IMR-90 (cell line): ENCODE data around the gene SPECC1L. TPM values are rescaled to one million over a fixed set of nuclear protein-coding genes. Genes with fewer than 3 reads are reported as not detected.

ENCODE experiments used
- ATAC-seq: fragments of 200-7000 bp; cut with Tn5 transposase; 2 replicates; pipeline ENCODE4 v1.9.1; 2020; ENCODE audit warnings: low read depth, mild to moderate bottlenecking, moderate library complexity
- BruUV-seq: library from RNA; stranded (reverse); fragments of 400-500 nt; replicated peaks from 2 replicates; lab custom pipeline; 2021; lab: Mats Ljungman, UMichigan
- CTCF ChIA-PET: fragments of 300-600 bp; formaldehyde crosslinking; extraction: SDS; loops from one replicate; lab custom pipeline; 2021; ENCODE audit warnings: antibody characterized with exemption; lab: Yijun Ruan, JAX
- POLR2A ChIA-PET: fragments of 300-600 bp; sonication (Branson Sonifier 250); formaldehyde crosslinking; loops from one replicate; lab custom pipeline; 2022; ENCODE audit warnings: antibody characterized with exemption; ENCODE audit not compliant: unreplicated experiment; lab: Charles Lee
- DNase-seq: peaks from one replicate; pipeline ENCODE4 v3.0.0; 2013
- H2AFZ ChIP-seq: replicated peaks from 2 replicates; pipeline ENCODE3; 2013; ENCODE audit warnings: low read length, mild to moderate bottlenecking; ENCODE audit not compliant: poor library complexity
- H2AK5ac ChIP-seq: 2 replicates; pipeline ENCODE4 v1.6.1; 2013; ENCODE audit warnings: low read depth, low read length, inconsistent platforms
- H2AK9ac ChIP-seq: replicated peaks from 2 replicates; pipeline ENCODE3; 2013; ENCODE audit warnings: mild to moderate bottlenecking, low read depth, low read length, moderate library complexity; ENCODE audit not compliant: poor library complexity
- H2BK120ac ChIP-seq: 2 replicates; pipeline ENCODE4 v1.6.1; 2013; ENCODE audit warnings: low read depth, low read length, inconsistent platforms
- H2BK15ac ChIP-seq: 3 replicates; pipeline ENCODE4 v1.6.1; 2013; ENCODE audit warnings: low read depth, low read length, inconsistent platforms
- H2BK20ac ChIP-seq: 2 replicates; pipeline ENCODE4 v1.6.1; 2013; ENCODE audit warnings: low read depth, mild to moderate bottlenecking, inconsistent platforms, low read length, moderate library complexity
- H2BK5ac ChIP-seq: 2 replicates; pipeline ENCODE4 v1.6.1; 2013; ENCODE audit warnings: mild to moderate bottlenecking, low read depth, low read length, inconsistent platforms; ENCODE audit not compliant: poor library complexity, severe bottlenecking
- H3K14ac ChIP-seq: replicated peaks from 2 replicates; pipeline ENCODE4 v1.6.1; 2013; ENCODE audit warnings: low read depth, low read length, inconsistent platforms
- H3K18ac ChIP-seq: 2 replicates; pipeline ENCODE4 v1.6.1; 2013; ENCODE audit warnings: low read depth, low read length, control low read depth
- H3K23ac ChIP-seq: 2 replicates; pipeline ENCODE4 v1.6.1; 2013; ENCODE audit warnings: low read depth, low read length, inconsistent platforms
- H3K27ac ChIP-seq: 2 replicates; pipeline ENCODE4 v1.5.1; 2013; ENCODE audit warnings: mild to moderate bottlenecking, control low read depth, low read length; ENCODE audit not compliant: insufficient read depth
- H3K27me3 ChIP-seq: 2 replicates; pipeline ENCODE4 v1.6.1; 2013; ENCODE audit warnings: low read length; ENCODE audit not compliant: control insufficient read depth, insufficient read depth
- H3K36me3 ChIP-seq: 2 replicates; pipeline ENCODE4 v1.6.1; 2013; ENCODE audit warnings: low read length, mixed read lengths; ENCODE audit not compliant: control insufficient read depth, insufficient read depth
- H3K4ac ChIP-seq: 2 replicates; pipeline ENCODE4 v1.6.1; 2013; ENCODE audit warnings: low read depth, low read length, inconsistent platforms
- H3K4me1 ChIP-seq: 2 replicates; pipeline ENCODE4 v1.6.1; 2013; ENCODE audit warnings: low read length, mixed read lengths; ENCODE audit not compliant: control insufficient read depth, insufficient read depth
- H3K4me2 ChIP-seq: 2 replicates; pipeline ENCODE4 v1.6.1; 2013; ENCODE audit warnings: low read depth, mild to moderate bottlenecking, control low read depth, low read length, moderate library complexity
- H3K4me3 ChIP-seq: 2 replicates; pipeline ENCODE4 v1.5.1; 2013; ENCODE audit warnings: low read depth, mild to moderate bottlenecking, control low read depth, low read length, moderate library complexity; ENCODE audit not compliant: insufficient read depth
- H3K56ac ChIP-seq: 2 replicates; pipeline ENCODE4 v1.6.1; 2013; ENCODE audit warnings: low read length, inconsistent platforms; ENCODE audit not compliant: insufficient read depth; ENCODE audit errors: extremely low read depth
- H3K79me1 ChIP-seq, 2 experiments: 2 replicates each; pipeline ENCODE4 v1.6.1; 2013; ENCODE audit warnings: low read length in 2 of 2, inconsistent platforms in 1 of 2, low read depth in 1 of 2
- H3K9ac ChIP-seq: 2 replicates; pipeline ENCODE4 v1.6.1; 2013; ENCODE audit warnings: low read depth, low read length, control low read depth
- H3K9me1 ChIP-seq: 2 replicates; pipeline ENCODE4 v1.6.1; 2013; ENCODE audit warnings: low read length, inconsistent platforms; ENCODE audit not compliant: insufficient read depth
- H3K9me3 ChIP-seq: 2 replicates; pipeline ENCODE4 v1.6.1; 2013; ENCODE audit warnings: low read length; ENCODE audit not compliant: control insufficient read depth, insufficient read depth
- H4K20me1 ChIP-seq: 2 replicates; pipeline ENCODE4 v1.6.1; 2013; ENCODE audit warnings: low read length, inconsistent platforms; ENCODE audit not compliant: insufficient read depth
- H4K5ac ChIP-seq: 2 replicates; pipeline ENCODE4 v1.6.1; 2013; ENCODE audit warnings: mild to moderate bottlenecking, low read depth, low read length, control low read depth
- H4K8ac ChIP-seq, 2 experiments: 2 replicates each; pipeline ENCODE4 v1.6.1; 2013; ENCODE audit warnings: low read depth in 2 of 2, low read length in 2 of 2, control low read depth in 1 of 2, inconsistent platforms in 1 of 2
- H4K91ac ChIP-seq: 2 replicates; pipeline ENCODE4 v1.6.1; 2013; ENCODE audit warnings: low read depth, low read length, inconsistent platforms; ENCODE audit not compliant: insufficient read depth
- CEBPB ChIP-seq: IDR thresholded peaks from 2 replicates; pipeline ENCODE4 v1.6.1; 2012; ENCODE audit warnings: low read depth, low read length, improper control_type of control experiment
- MXI1 ChIP-seq: IDR thresholded peaks from 2 replicates; pipeline ENCODE4 v1.6.1; 2012; ENCODE audit warnings: low read depth, mild to moderate bottlenecking, low read length, moderate library complexity, borderline replicate concordance
- RCOR1 ChIP-seq: IDR thresholded peaks from 2 replicates; pipeline ENCODE4 v1.6.1; 2012; ENCODE audit warnings: mild to moderate bottlenecking, low read length, improper control_type of control experiment; ENCODE audit not compliant: insufficient replicate concordance
- WGBS, 2 experiments: methylation state at CpG; one replicate each; pipeline versions ENCODE4 v1.1.5 to v1.1.7; 2013; ENCODE audit warnings: missing lambda C conversion rate in 2 of 2; ENCODE audit not compliant: insufficient read length in 1 of 2; ENCODE audit errors: extremely low coverage in 2 of 2; 5-methylcytosine and 5-hydroxymethylcytosine counted together
- dilution Hi-C: fragments of 300-500 bp; cut with HindIII; formaldehyde crosslinking; loops from one replicate; pipeline ENCODE4 v1.14.3; 2018; ENCODE audit warnings: low sequenced_read_pairs; ENCODE audit not compliant: unreplicated experiment
- in situ Hi-C: fragments of 300-500 bp; cut with MboI; formaldehyde crosslinking; loops from 3 replicates; pipeline ENCODE4 v1.14.3; 2019; ENCODE audit warnings: low sequenced_read_pairs, inconsistent platforms, mixed read lengths
- intact Hi-C: fragments of 100-400 bp; cut with micrococcal nuclease; formaldehyde crosslinking; loops from 2 replicates; pipeline ENCODE4 v1.10.0; 2022
- polyA plus RNA-seq, 3 experiments: library from polyadenylated mRNA; depleted of rRNA; stranded (reverse); fragments of >200 nt; gene quantifications; 2 replicates each; pipeline ENCODE4 v1.2.3, GENCODE V29; 2012; ENCODE audit warnings: low replicate concordance in 1 of 3
- total RNA-seq: library from RNA; depleted of rRNA; stranded (reverse); fragments of >200 nt; gene quantifications from 2 replicates; pipeline ENCODE4 v1.2.3, GENCODE V29; 2012

SPECC1L gene
- total and polyA plus RNA-seq, 2 of the 4 experiments (the other 2 are of a cell fraction), result 18.7 to 44.1 TPM

- no peak overlapping the region for H3K27ac ChIP-seq
- dilution Hi-C loops, result no loop called here
Observed at GRCh38 chr22:24367841-24368240, 97.2 kb downstream of the SPECC1L start.

More at GRCh38 chr22:24367841-24368240, 97.2 kb downstream of the SPECC1L start:
- Histone ChIP-seq H3K27me3 (no peaks in the 10 kb centered on the region), H4K8ac (no peak overlapping the region), H4K20me1 (peaks cover 7% of the 10 kb centered on the region; the same call in 1 of the 2 replicates), H3K4me1 (peaks cover 5% of the 10 kb centered on the region), H3K4me3 (no peak overlapping the region), H2AK5ac (no peak overlapping the region), H3K36me3 (peaks cover 36% of the 10 kb centered on the region), H3K23ac (no peak overlapping the region), H2BK120ac (no peak overlapping the region), H3K9me1 (peaks cover 7% of the 10 kb centered on the region; the same call in 1 of the 2 replicates), H3K56ac (no peak overlapping the region), H4K91ac (no peak overlapping the region), H2BK20ac (no peak overlapping the region), H3K79me1 (peaks cover 6 to 18% of the 10 kb centered on the region in 2 experiments; a peak in 3 of 4 replicates), H2AFZ (no peak overlapping the region), H2BK15ac (no peak overlapping the region), H3K9me3 (no peaks in the 10 kb centered on the region), H3K18ac (no peak overlapping the region), H3K4me2 (no peak overlapping the region), H4K5ac (no peak overlapping the region), H3K4ac (no peak overlapping the region), H3K14ac (0 out of 2 replicates have a peak overlapping the region, but pooled peaks have one; percentile 10), H3K9ac (no peak overlapping the region), H2AK9ac (no peak overlapping the region), H2BK5ac (no peak overlapping the region)
- TF ChIP-seq MXI1, result no peak
- peak; percentile 76 for TF ChIP-seq CEBPB
- TF ChIP-seq RCOR1, result no peak
- no TSS peak for BruUV-seq
- intact Hi-C loops, result no loop called here
- DNase-seq (peak; percentile 42), ATAC-seq (peak; percentile 79)
- ChIA-PET CTCF (interaction anchor here (0.6 to 0.8 kb wide), 4 partner anchors 9 to 103 kb away, joined by 3 to 4 read pairs (median 3); no protein-coding TSS in a partner anchor), POLR2A (no interaction called here)
- in situ Hi-C loops, result no loop called here
- WGBS, 2 experiments, result no CpG with 5 or more reads among the region's 3 CpGs
